Keratinocyte (primary cell): Measurements from ENCODE around the gene PLCL1. TPM values are rescaled to one million over a fixed set of nuclear protein-coding genes. Genes with fewer than 3 reads are reported as not detected.

ENCODE experiments used
- DNase-seq: peaks from one replicate; pipeline ENCODE4 v3.0.0-alpha.2; 2011; ENCODE audit warnings: low read depth, missing footprints, low spot score
- FAIRE-seq: peaks from 2 replicates; lab custom pipeline; 2011; peaks lifted over from hg19 to GRCh38; lab: Jason Lieb, UNC
- H2AFZ ChIP-seq: 2 replicates; pipeline ENCODE4 v1.6.0; 2012; ENCODE audit warnings: low read length, control low read depth, inconsistent platforms; ENCODE audit not compliant: control insufficient read depth
- H3K27ac ChIP-seq: 2 replicates; pipeline ENCODE4 v1.5.1; 2011; ENCODE audit warnings: low read length; ENCODE audit not compliant: control insufficient read depth, insufficient read depth
- H3K27me3 ChIP-seq: 3 replicates; pipeline ENCODE4 v1.6.0; 2011; ENCODE audit warnings: low read length; ENCODE audit not compliant: control insufficient read depth, insufficient read depth; ENCODE audit errors: extremely low read depth
- H3K36me3 ChIP-seq, 2 experiments: 2 replicates in 1 of 2; 3 replicates in 1 of 2; pipeline ENCODE4 v1.5.1; 2011; ENCODE audit warnings: low read length in 2 of 2, mild to moderate bottlenecking in 1 of 2; ENCODE audit not compliant: control insufficient read depth in 2 of 2, insufficient read depth in 2 of 2; ENCODE audit errors: extremely low read depth in 1 of 2
- H3K4me1 ChIP-seq: 3 replicates; pipeline ENCODE4 v1.5.1; 2011; ENCODE audit warnings: low read length; ENCODE audit not compliant: control insufficient read depth, insufficient read depth; ENCODE audit errors: extremely low read depth
- H3K4me2 ChIP-seq: 3 replicates; pipeline ENCODE4 v1.6.0; 2011; ENCODE audit warnings: low read depth, low read length; ENCODE audit not compliant: control insufficient read depth, insufficient read depth; ENCODE audit errors: extremely low read depth
- H3K4me3 ChIP-seq, 3 experiments: fragments of 200-600 bp in 1 of 3; sonication (generic) in 1 of 3; 2 replicates in 2 of 3; 3 replicates in 1 of 3; pipeline ENCODE4 v1.5.1; 2011 to 2016; ENCODE audit warnings: low read length in 3 of 3, mild to moderate bottlenecking in 3 of 3, control low read depth in 2 of 3, inconsistent platforms in 1 of 3, low read depth in 1 of 3, mixed read lengths in 1 of 3, mixed run types in 1 of 3, moderate library complexity in 1 of 3; ENCODE audit not compliant: control insufficient read depth in 2 of 3, insufficient read depth in 2 of 3; ENCODE audit errors: extremely low read depth in 1 of 3
- H3K79me2 ChIP-seq: 2 replicates; pipeline ENCODE4 v1.6.0; 2012; ENCODE audit warnings: low read length; ENCODE audit not compliant: control insufficient read depth, insufficient read depth
- H3K9ac ChIP-seq: 3 replicates; pipeline ENCODE4 v1.6.0; 2011; ENCODE audit warnings: low read length; ENCODE audit not compliant: control insufficient read depth, insufficient read depth; ENCODE audit errors: extremely low read depth
- H3K9me1 ChIP-seq: 3 replicates; pipeline ENCODE4 v1.6.0; 2011; ENCODE audit warnings: low read length; ENCODE audit not compliant: control insufficient read depth, insufficient read depth; ENCODE audit errors: extremely low read depth
- H3K9me3 ChIP-seq: 2 replicates; pipeline ENCODE4 v1.5.1; 2012; ENCODE audit warnings: low read depth, low read length; ENCODE audit not compliant: control insufficient read depth
- H4K20me1 ChIP-seq: 3 replicates; pipeline ENCODE4 v1.6.0; 2011; ENCODE audit warnings: low read length; ENCODE audit not compliant: control insufficient read depth, insufficient read depth; ENCODE audit errors: extremely low read depth
- CTCF ChIP-seq, 3 experiments: IDR thresholded peaks in 1 of 3; conservative IDR thresholded peaks in 1 of 3; optimal IDR thresholded peaks in 1 of 3; 2 replicates in 2 of 3; 3 replicates in 1 of 3; pipeline versions ENCODE3 to v1.5.1; 2011; ENCODE audit warnings: low read length in 3 of 3, mild to moderate bottlenecking in 3 of 3, moderate library complexity in 2 of 3, control low read depth in 1 of 3, inconsistent platforms in 1 of 3; ENCODE audit not compliant: insufficient read depth in 2 of 3; ENCODE audit errors: extremely low read depth in 1 of 3
- EZH2 ChIP-seq: IDR thresholded peaks from one replicate; pipeline ENCODE4 v1.6.1; 2012; ENCODE audit warnings: inconsistent platforms, mild to moderate bottlenecking, low read length, moderate library complexity
- dilution Hi-C: fragments of 300-500 bp; cut with MboI; formaldehyde crosslinking; loops from one replicate; pipeline ENCODE4 v1.7.0; 2020; ENCODE audit warnings: low sequenced_read_pairs; ENCODE audit not compliant: extremely low pct_ligation_motif_present
- polyA plus RNA-seq, 5 experiments: library from polyadenylated mRNA; depleted of rRNA in 3 of 5; stranded (reverse) in 3 of 5; stranded (forward) in 1 of 5; unstranded in 1 of 5; fragments of >200 nt; gene quantifications; 1 replicate in 1 of 5; 2 replicates in 3 of 5; 3 replicates in 1 of 5; pipeline versions ENCODE4 v1.2.1 to v1.2.3, GENCODE V29; 2011 to 2012; ENCODE audit warnings: missing spikeins in 2 of 5, low read depth in 1 of 5, low replicate concordance in 1 of 5

Gene PLCL1
- polyA plus RNA-seq, 1 donor (not counting 4 experiments of a cell fraction or from before 2014, with no cell fraction given), result 0.01 TPM

- Histone ChIP-seq H2AFZ (no peak overlapping the region), H3K27me3 (no peaks in the 10 kb centered on the region), H3K4me1 (no peaks in the 10 kb centered on the region), H3K9me1 (no peaks in the 10 kb centered on the region), H3K9ac (no peak overlapping the region), H3K4me2 (no peak overlapping the region), H4K20me1 (no peaks in the 10 kb centered on the region), H3K4me3 (no peak overlapping the region), H3K9me3 (no peaks in the 10 kb centered on the region), H3K79me2 (no peaks in the 10 kb centered on the region), H3K27ac (no peak overlapping the region), H3K36me3 (no peaks in the 10 kb centered on the region)
- no peak for FAIRE-seq
- TF ChIP-seq CTCF (optimal IDR thresholded peaks at IDR 0.05 in 1 of 3, IDR thresholded peaks at IDR 0.05 in 1 of 3, conservative IDR thresholded peaks at IDR 0.05 in 1 of 3; ENCODE audit: extremely low read depth in 1 of 3, insufficient read depth in 2 of 3, low read length in 3 of 3), result no peak
- no peak for TF ChIP-seq EZH2
- dilution Hi-C loops, result no loop called here
- DNase-seq, result no peak
Observed at GRCh38 chr2:198162276-198162675, 357.9 kb downstream of the PLCL1 start.

- no peaks in the 10 kb centered on the region for H4K20me1 ChIP-seq
- no peaks in the 10 kb centered on the region for H3K9me1 ChIP-seq
- H3K27ac ChIP-seq, result no peak overlapping the region
- no peak overlapping the region for H2AFZ ChIP-seq
- FAIRE-seq (no peak), DNase-seq (no peak)
- dilution Hi-C loops, result no loop called here
- TF ChIP-seq CTCF (optimal IDR thresholded peaks at IDR 0.05 in 1 of 3, IDR thresholded peaks at IDR 0.05 in 1 of 3, conservative IDR thresholded peaks at IDR 0.05 in 1 of 3; ENCODE audit: extremely low read depth in 1 of 3, insufficient read depth in 2 of 3, low read length in 3 of 3) (no peak), EZH2 (no peak)
- no peaks in the 10 kb centered on the region for H3K4me1 ChIP-seq
- no peaks in the 10 kb centered on the region for H3K79me2 ChIP-seq
- no peaks in the 10 kb centered on the region for H3K9me3 ChIP-seq
- no peaks in the 10 kb centered on the region for H3K27me3 ChIP-seq
- no peaks in the 10 kb centered on the region for H3K36me3 ChIP-seq
- no peak overlapping the region for H3K9ac ChIP-seq
- H3K4me3 ChIP-seq, result no peak overlapping the region
- H3K4me2 ChIP-seq, result no peak overlapping the region
Observed at GRCh38 chr2:198164843-198165242, 360.4 kb downstream of the PLCL1 start.
